ENCODE results near the gene USP48. TPM values are rescaled to one million over a fixed set of nuclear protein-coding genes. Genes with fewer than 3 reads are reported as not detected.
A peak's percentile ranks its signal among the peaks of the same experiment; 100 is the strongest.

The USP48 gene
- total and polyA plus RNA-seq, 10 of the 15 experiments (the other 5 are each of a cell fraction or from before 2014, with no cell fraction given) = 21.2 to 115 (median 75.5) TPM

GRCh38 chr1:21775985-21776562, 6.9 kb downstream of the USP48 start (continued):
- no peak for TF ChIP-seq TCF3 (IDR thresholded peaks at IDR 0.05; ENCODE audit: borderline replicate concordance, insufficient read depth, low read depth, low read length)
- TF ChIP-seq DPF2 (IDR thresholded peaks at IDR 0.05) = no peak
- TF ChIP-seq IKZF1 (conservative IDR thresholded peaks at IDR 0.05) = no peak
- TF ChIP-seq SUZ12 (IDR thresholded peaks at IDR 0.05; ENCODE audit: unreplicated experiment) = no peak

- Histone ChIP-seq H3K4me3 (no peak overlapping the region), H3K27ac (ENCODE audit: control insufficient read depth, insufficient read depth) (peak overlapping the region; percentile 59), H3K9me3 (replicated peaks; ENCODE audit: control insufficient read depth, insufficient read depth, low read length) (peaks cover 2% of the 10 kb centered on the region; the same call in 2 of the 3 replicates), H3K79me2 (ENCODE audit: control insufficient read depth, insufficient read depth, low read length) (peaks cover 94% of the 10 kb centered on the region), H3K27me3 (replicated peaks in 1 of 2; ENCODE audit: control insufficient read depth in 2 of 2, insufficient read depth in 2 of 2, low read length in 1 of 2) (no peaks in the 10 kb centered on the region), H3K9ac (ENCODE audit: control insufficient read depth, insufficient read depth, low read length) (no peak overlapping the region), H3K36me3 (ENCODE audit: control insufficient read depth in 2 of 2, insufficient read depth in 2 of 2, low read length in 1 of 2) (peaks cover 0 to 3% of the 10 kb centered on the region in 2 experiments; a peak in 2 of 4 replicates), H4K20me1 (ENCODE audit: control insufficient read depth, insufficient read depth) (no peaks in the 10 kb centered on the region), H3K4me1 (ENCODE audit: control insufficient read depth, insufficient read depth, low read length) (peaks cover 15% of the 10 kb centered on the region), H3K4me2 (ENCODE audit: control insufficient read depth, insufficient read depth) (peak overlapping the region; percentile 56; the same call in 1 of the 2 replicates), H2AFZ (ENCODE audit: control insufficient read depth, low read depth, low read length) (no peak overlapping the region)
- FAIRE-seq (no peak), DNase-seq (ENCODE audit: low read depth, low spot score) (no peak), ATAC-seq (no peak)
- in situ Hi-C loops (cut with MboI) = loop anchor here (25.0 kb wide), 1 partner anchor 1812 kb away; no protein-coding TSS in a partner anchor
- ChIA-PET POLR2A (interaction anchor here (7.8 kb wide), 1 partner anchor 12 kb away, joined by 102 read pairs; no protein-coding TSS in a partner anchor), CTCF (interaction anchor here (0.6 to 4.2 kb wide), 3 partner anchors 12 to 72 kb away, joined by 3 to 29 read pairs (median 3); no protein-coding TSS in a partner anchor), SMC1A (ENCODE audit: uncharacterized antibody, unreplicated experiment) (interaction anchor here (1.2 to 7.5 kb wide), 2 partner anchors 12 to 28 kb away, joined by 3 to 100 read pairs; no protein-coding TSS in a partner anchor), RAD21 (ENCODE audit: unreplicated experiment) (interaction anchor here (0.7 to 1.8 kb wide), 3 partner anchors 9 to 112 kb away, joined by 3 to 15 read pairs (median 6); no protein-coding TSS in a partner anchor)
- peak in 1 of 2 experiments; percentile 15; a peak in 1 of 4 replicates for TF ChIP-seq IKZF2 (IDR thresholded peaks at IDR 0.05)
- no peak for TF ChIP-seq SMAD1 (IDR thresholded peaks at IDR 0.05; ENCODE audit: low read depth, partially characterized antibody)
- no TSS peak for BruUV-seq (replicated peaks)
- intact Hi-C loops (cut with micrococcal nuclease; ENCODE audit: unreplicated experiment) = no loop called here
- 35% methylated on average over 2 of the region's 2 CpGs for WGBS (ENCODE audit: insufficient coverage, insufficient replicate concordance, low lambda C conversion rate, missing lambda C conversion rate)
Measured at GRCh38 chr1:21775550-21775914, 7.4 kb downstream of the USP48 start.

All from GM12878 (cell line).